Activated T-cell treated with anti-CD3 and anti-CD28 coated beads, Interleukin-2, amount 50 U/mL, for 24 hours (primary cell): ENCODE results near the gene ADRA2C.

Experiments
- DNase-seq: peaks from one replicate; pipeline ENCODE4 v3.0.0-alpha.2; 2020
- H3K27ac Mint-ChIP-seq: 2 replicates; pipeline ENCODE4 v1.8.0; 2020; ENCODE audit warnings: mild to moderate bottlenecking, mixed read lengths
- H3K27me3 Mint-ChIP-seq: 2 replicates; pipeline ENCODE4 v1.8.0; 2020; ENCODE audit warnings: mixed read lengths
- H3K36me3 Mint-ChIP-seq: 2 replicates; pipeline ENCODE4 v1.8.0; 2020; ENCODE audit warnings: low read depth, mixed read lengths
- H3K4me1 Mint-ChIP-seq: 2 replicates; pipeline ENCODE4 v1.8.0; 2020; ENCODE audit warnings: low read depth, mixed read lengths
- H3K4me3 Mint-ChIP-seq: 2 replicates; pipeline ENCODE4 v1.8.0; 2020; ENCODE audit warnings: mild to moderate bottlenecking, moderate library complexity, mixed read lengths
- H3K9me3 Mint-ChIP-seq: 2 replicates; pipeline ENCODE4 v1.8.0; 2020; ENCODE audit warnings: mixed read lengths

Gene ADRA2C

DNA sequence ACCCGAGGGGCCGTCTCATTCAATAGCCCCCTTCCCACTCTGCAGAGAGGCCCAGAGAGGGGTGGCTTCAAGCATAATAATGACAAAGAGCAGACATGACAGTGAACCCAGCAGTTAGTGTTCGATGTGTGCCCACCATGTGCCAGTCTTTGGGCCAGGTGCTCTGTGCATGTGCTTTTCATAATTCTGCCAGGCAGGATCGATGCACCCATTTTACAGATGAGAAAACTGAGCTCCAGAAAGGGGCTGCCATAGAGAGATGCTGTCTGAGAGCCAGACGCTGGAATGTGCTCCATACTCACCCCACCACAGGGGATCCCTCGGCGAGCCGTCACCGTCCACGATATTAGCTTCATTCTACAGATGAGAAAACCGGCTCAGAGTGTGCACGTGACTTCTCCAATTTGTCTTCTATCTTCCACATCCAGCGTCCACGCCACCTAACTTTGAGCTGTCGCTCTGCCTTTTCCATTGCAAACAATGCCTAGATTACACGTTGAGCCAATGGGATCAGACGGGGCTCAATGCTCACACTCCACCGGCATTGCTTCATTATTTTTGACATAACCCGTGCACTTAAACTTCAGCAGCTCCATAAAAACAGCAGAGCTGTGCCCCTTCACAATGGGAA, 8.2 kb downstream of the ADRA2C start:
- no peaks in the 10 kb centered on the region for H3K36me3 Mint-ChIP-seq
- H3K4me3 Mint-ChIP-seq = no peak overlapping the region
- H3K9me3 Mint-ChIP-seq = no peaks in the 10 kb centered on the region
- H3K27me3 Mint-ChIP-seq = peaks cover 17% of the 10 kb centered on the region
- H3K4me1 Mint-ChIP-seq = no peaks in the 10 kb centered on the region
- DNase-seq = no peak
- H3K27ac Mint-ChIP-seq = no peak overlapping the region

DNA sequence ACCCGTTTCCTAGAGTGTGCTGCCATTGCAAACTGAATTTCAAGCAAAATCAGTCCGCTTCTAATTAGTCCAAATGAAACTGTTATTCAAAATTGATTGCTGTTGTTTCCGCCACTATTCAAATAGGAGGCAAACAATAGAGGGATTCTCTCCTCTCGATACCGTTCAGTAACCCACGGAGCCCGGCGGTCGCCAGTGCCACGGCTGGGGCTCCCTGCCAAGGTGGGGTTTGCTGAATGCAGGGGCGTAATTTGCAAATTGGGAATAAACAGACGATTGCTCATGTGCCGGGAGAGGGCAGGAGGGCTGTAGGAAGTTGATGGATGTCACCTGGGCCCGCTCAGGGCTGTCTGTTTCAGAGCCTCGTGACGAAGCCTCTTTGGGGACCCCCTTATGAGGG, 8.8 kb downstream of the ADRA2C start:
- no peak for DNase-seq
- H3K27ac Mint-ChIP-seq = no peak overlapping the region
- H3K9me3 Mint-ChIP-seq = no peaks in the 10 kb centered on the region
- H3K36me3 Mint-ChIP-seq = no peaks in the 10 kb centered on the region
- peaks cover 11% of the 10 kb centered on the region for H3K27me3 Mint-ChIP-seq
- no peaks in the 10 kb centered on the region for H3K4me1 Mint-ChIP-seq
- no peak overlapping the region for H3K4me3 Mint-ChIP-seq

DNA sequence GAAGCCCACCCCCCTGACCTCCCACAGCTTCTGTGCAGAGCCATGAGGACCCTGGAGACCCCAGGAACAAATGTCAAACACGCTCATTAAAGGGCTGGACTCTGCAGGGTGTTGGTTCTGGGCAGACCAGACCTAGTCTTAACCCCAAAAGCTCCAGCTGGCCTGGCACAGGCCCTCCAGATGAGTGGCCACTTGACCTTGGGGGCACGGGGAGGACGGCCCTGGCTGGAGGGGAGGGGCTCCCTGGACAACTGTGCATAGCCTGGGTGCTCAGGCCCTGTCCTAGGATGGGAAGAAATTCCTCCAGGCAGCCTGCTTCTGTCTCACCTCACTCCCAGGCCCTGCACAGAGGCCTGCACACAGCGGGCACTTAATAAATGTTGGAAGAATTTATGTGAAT, 9.4 kb downstream of the ADRA2C start:
- Mint-ChIP-seq H3K27me3 (peaks cover 5% of the 10 kb centered on the region), H3K9me3 (no peaks in the 10 kb centered on the region), H3K36me3 (no peaks in the 10 kb centered on the region), H3K27ac (no peak overlapping the region), H3K4me3 (no peak overlapping the region), H3K4me1 (no peaks in the 10 kb centered on the region)
- DNase-seq = no peak

DNA sequence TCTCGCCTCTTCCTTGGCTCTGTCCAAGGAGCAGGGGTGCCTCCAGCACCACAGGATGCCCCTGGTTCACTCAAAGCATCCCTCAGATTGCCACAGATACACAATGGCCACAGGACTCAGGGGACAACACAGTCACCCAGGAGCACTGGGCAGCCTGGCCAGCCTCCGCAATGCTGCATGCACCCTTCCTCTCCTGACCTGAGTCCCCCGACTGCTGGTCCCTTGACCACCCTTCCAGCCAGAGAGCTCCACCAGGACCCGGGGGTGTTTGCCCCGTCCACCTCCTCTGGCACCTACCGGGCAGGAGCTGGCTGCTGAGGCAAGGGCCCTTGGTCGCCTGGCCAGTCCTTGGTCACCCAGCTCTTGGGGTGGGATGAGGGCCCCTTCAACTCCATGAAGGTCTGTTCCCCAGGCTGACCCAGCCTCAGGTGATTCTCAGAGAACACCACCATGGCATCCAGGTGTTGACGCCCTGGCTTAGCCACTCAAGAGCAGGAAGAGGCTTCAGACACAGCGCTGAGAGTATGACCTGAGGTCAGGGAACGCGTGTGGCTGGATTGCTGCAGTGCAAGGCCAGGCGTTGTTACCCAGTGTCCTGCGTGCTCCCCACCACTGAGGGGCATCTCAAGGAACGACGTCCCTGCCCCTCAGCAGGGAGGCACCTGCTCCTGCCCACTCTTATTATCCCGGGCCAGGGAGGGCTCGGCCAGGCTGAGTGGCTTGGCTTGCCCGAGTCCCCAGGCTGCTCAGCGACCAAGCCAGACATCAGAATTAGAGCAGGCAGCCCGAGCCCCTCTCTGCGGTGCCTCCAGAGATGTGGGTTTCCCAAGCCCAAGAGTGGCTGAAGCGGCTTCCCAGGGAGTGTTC, 10.2 kb downstream of the ADRA2C start:
- no peaks in the 10 kb centered on the region for H3K36me3 Mint-ChIP-seq
- no peak for DNase-seq
- no peaks in the 10 kb centered on the region for H3K9me3 Mint-ChIP-seq
- H3K27me3 Mint-ChIP-seq = peaks cover under 1% of the 10 kb centered on the region
- no peaks in the 10 kb centered on the region for H3K4me1 Mint-ChIP-seq
- no peak overlapping the region for H3K27ac Mint-ChIP-seq
- H3K4me3 Mint-ChIP-seq = no peak overlapping the region

DNA sequence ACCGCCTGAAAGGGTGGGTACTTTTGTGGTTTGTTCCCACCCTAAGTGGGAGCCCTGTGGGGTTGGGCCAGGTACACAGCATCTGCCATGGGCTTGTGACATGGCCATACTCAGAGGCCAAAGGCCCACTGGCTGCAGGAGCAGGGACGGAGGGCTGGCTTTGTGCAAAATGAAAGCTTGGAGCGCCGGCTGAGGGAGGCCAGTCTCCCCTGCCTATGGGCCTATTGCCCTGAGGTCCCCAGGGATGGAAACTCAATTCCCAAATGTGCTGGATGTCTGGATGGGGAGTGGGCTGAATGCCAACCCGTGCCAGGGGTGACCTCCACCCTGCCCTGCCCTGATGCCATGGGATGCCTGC, 10.8 kb downstream of the ADRA2C start:
- no peaks in the 10 kb centered on the region for H3K9me3 Mint-ChIP-seq
- no peaks in the 10 kb centered on the region for H3K36me3 Mint-ChIP-seq
- no peak for DNase-seq
- H3K27ac Mint-ChIP-seq = no peak overlapping the region
- H3K27me3 Mint-ChIP-seq = no peaks in the 10 kb centered on the region
- H3K4me1 Mint-ChIP-seq = no peaks in the 10 kb centered on the region
- no peak overlapping the region for H3K4me3 Mint-ChIP-seq

DNA sequence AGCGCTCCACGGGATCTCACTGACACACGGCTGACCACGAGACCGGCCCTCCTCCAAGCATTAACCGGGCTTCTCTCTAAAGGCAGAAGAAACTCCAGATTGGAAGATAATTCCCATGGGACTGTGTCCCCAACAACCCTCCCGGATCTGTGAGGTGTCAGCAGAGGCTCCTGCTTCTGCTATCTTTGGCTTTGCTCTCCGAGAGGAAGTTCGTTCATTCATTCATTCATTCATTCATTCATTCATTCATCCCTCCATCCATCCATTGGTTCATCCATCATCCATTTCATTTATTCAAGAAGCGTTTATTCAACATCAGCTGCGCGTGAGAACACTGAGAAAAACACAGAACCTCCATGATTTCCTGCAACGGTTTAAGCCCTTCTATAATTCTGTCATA, 11.5 kb downstream of the ADRA2C start:
- no peak overlapping the region for H3K27ac Mint-ChIP-seq
- H3K4me1 Mint-ChIP-seq = no peaks in the 10 kb centered on the region
- no peaks in the 10 kb centered on the region for H3K36me3 Mint-ChIP-seq
- no peak for DNase-seq
- H3K9me3 Mint-ChIP-seq = no peaks in the 10 kb centered on the region
- no peak overlapping the region for H3K4me3 Mint-ChIP-seq
- H3K27me3 Mint-ChIP-seq = peaks cover 1% of the 10 kb centered on the region

DNA sequence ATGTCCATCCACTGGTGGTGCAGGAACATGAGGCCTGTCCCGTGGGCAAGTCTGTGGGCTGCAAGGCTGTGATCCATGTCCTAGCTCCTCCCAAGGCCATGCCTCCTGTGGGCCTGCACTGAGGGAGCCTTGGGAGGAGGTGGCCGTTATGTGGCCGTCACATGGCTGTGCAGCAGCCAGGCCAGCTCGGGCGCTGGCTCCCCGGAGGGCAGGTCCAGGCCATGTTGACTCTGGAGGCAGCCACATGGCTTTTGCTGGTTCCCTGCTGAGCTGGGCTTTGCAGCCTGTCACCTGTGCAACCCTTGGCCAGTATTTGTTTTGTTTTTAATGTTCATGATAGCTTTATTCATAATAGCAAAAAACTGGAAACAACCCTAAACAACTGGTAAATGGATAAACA, 13.3 kb downstream of the ADRA2C start:
- Mint-ChIP-seq H3K9me3 (no peaks in the 10 kb centered on the region), H3K36me3 (no peaks in the 10 kb centered on the region), H3K27ac (no peak overlapping the region), H3K27me3 (peaks cover 4% of the 10 kb centered on the region), H3K4me3 (no peak overlapping the region), H3K4me1 (no peaks in the 10 kb centered on the region)
- DNase-seq = no peak

DNA sequence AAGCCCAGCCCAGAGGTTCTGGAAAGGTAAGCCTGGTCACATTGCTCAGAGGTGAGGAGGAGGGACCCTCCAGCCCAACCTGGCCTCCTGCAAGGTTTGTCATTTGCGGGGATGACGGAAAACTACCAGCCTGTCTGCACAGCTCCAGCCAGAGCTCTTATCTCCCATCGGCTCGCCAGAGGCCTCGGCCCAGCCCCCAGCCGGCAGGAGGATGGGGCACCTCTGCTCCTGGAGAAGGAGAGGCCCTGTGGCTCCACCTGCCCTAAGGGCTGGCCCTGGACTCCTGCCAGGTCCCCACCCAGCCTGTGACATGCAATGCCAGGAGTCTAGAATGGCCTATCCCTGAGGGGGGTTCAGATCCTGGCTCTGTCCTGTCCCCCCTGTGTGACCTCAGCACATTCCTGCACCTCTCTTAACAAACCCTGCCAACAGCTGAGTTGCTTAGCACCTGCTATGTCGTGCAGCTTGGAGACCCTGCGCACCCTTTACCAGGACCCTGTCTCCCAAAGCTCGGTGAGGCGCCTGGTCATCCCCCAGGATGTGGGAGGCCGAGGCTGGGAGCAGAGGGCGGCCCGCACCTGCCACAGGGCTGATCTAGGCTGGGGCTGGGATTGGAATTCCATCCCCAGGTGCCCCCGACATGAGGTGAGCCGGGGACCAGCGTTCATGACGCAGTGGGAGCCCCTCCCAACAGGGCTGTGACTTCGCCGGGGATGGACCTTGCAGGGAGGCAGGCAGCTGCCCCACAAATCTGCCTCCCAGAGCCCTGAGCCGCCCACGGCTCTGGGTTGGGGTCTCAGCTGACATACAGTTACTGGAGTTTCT, 14.4 kb downstream of the ADRA2C start:
- DNase-seq = no peak
- Mint-ChIP-seq H3K4me1 (no peaks in the 10 kb centered on the region), H3K36me3 (no peaks in the 10 kb centered on the region), H3K27me3 (peaks cover 4% of the 10 kb centered on the region), H3K9me3 (no peaks in the 10 kb centered on the region), H3K27ac (no peak overlapping the region), H3K4me3 (no peak overlapping the region)

DNA sequence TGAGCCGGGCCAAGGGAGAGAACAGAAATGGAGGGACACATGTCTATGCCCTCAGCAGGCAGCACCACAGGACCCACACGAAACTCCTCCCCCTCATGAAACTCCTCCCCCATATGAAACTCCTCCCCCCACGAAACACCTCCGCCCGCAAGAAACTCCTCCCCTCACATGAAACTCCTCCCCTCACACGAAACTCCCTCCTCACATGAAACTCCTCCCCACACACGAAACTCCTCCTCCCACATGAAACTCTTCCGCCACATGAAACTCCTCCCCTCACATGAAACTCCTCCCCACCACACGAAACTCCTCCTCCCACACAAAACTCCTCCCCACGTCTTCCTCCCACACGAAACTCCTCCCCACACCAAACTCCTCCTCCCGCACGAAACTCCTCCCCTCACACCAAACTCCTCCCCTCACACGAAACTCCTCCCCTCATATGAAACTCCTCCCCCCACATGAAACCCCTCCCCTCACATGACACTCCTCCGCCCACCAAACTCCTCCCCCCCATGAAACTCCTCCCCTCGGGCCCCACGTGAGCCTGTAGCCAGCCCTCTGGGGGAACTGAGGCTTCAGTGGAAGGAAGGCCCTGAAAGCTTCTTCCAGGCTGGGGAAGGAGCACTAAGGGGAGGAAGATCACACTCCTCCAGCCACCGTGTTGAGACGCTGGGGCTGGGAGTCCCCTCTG, 15.2 kb downstream of the ADRA2C start:
- Mint-ChIP-seq H3K27me3 (peaks cover 7% of the 10 kb centered on the region), H3K9me3 (no peaks in the 10 kb centered on the region), H3K27ac (no peak overlapping the region), H3K4me1 (no peaks in the 10 kb centered on the region), H3K36me3 (no peaks in the 10 kb centered on the region), H3K4me3 (no peak overlapping the region)
- DNase-seq = no peak

DNA sequence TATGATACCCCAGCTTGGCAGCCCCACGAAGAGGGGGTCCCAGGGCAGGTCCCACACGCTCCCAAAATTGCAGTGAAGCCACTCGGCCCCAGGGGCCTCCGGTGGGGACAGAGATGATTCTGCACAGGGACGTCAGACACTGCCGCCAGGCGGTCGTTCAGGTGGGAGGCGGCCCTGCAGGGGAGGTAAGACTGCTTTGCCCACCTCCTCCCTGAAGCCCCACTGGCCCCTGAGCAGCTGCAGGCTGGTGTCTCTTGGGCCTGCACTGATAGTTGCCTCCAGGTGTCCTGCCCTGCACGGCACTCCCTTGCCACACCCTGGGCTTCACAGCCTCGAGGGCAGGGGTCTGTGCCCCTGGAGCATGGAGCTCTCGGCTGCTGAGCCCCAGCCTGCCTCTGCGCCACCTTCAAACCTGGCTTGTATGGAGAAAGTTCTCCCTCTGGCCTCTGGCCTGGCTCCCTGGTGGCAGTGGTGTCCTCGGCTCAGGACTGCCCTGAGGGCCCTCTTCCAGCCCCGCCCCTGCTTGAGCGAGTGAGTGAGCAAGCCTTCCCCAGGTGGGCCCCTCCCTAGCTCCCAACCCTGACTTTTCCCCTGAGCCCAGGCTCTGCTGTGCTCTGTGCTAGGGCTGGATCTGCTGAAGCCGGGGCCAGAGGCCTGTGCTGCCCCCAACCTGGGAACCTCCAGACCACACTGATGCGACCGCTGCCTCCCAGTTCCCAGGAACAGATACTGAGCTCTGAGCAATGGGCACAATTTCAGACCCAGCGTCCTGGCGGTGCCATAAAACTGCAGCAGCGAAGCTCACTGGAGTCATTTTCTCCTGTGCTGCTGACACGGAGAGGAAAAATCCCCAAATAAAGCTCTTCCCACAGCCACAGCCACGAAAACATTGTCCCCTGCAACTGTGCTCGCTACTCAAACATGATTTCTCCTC, 16.1 kb downstream of the ADRA2C start:
- Mint-ChIP-seq H3K36me3 (no peaks in the 10 kb centered on the region), H3K27me3 (peaks cover 7% of the 10 kb centered on the region), H3K4me1 (no peaks in the 10 kb centered on the region), H3K27ac (no peak overlapping the region), H3K4me3 (no peak overlapping the region), H3K9me3 (no peaks in the 10 kb centered on the region)
- DNase-seq = no peak

DNA sequence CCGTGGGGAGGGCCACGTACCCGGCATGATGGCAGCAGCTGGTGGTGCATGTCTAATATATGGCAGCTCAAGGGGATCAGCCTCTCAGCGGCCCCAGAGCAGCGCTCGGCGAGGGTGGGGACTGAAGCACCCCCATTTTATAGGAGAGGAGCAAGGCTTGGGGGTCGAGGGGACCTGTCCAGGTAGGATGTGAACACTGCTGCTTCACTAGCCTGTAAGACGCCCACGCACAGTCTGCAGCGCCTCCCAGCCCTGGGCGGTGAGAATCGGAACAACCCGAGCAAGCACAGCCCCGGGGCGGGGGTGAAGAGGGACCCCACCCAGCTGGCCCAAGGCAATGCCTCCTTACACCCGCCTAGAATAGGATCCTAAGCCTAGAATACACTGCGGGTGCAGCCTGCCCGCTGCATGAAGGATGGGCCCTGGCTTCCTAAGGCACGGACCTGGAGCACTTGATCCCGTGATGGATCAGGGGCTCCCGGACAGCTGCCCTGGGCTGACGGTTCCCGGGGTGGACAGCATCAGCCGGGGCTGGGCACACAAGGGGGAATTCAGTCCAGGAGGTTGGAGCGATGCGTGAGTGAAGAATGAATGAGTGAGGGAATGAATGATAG, 17.6 kb downstream of the ADRA2C start:
- Mint-ChIP-seq H3K4me3 (no peak overlapping the region), H3K36me3 (no peaks in the 10 kb centered on the region), H3K4me1 (no peaks in the 10 kb centered on the region), H3K27ac (no peak overlapping the region), H3K27me3 (peaks cover 7% of the 10 kb centered on the region), H3K9me3 (no peaks in the 10 kb centered on the region)
- DNase-seq = no peak

DNA sequence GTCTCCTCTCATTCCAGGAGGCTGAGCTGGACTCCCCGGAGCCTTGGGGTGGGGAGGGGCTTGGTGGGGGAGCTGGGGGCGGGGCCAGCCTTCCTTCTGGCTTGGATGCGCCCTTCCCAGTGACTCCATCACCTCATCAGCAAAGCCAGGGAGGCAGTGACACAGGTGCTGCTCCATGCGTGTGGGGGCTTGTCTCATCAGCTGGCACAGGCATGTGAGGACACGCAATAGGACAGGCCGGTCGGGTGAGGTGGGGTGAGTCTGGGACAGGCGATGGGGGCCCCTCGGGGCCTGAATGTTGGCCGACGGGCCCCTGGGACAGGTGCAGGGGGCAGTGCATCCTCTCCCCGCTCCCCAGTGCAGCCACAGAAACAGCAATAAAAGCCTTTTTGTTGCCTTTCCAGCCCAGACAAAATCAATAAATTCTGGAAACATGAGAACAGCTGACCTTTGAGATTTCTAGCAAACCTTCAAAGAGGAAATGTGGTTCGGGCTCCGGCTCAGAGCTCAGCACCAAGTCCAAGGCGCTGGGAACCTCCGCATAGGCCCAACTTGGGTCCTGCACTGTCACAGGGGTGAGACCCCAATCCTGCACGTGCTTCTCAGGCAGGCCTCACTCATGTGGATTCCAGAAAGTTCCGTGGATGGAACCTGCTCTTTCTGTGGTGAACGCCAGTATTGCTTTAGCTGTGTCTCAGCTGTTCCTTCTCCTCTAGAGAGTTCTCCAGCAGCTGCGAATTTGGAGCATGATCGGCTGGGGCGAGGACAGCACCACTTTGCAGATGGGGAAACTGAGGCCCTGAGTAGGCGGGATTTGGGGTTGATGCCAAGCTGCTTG, 18.5 kb downstream of the ADRA2C start:
- H3K27ac Mint-ChIP-seq = no peak overlapping the region
- no peaks in the 10 kb centered on the region for H3K4me1 Mint-ChIP-seq
- no peak overlapping the region for H3K4me3 Mint-ChIP-seq
- peaks cover 7% of the 10 kb centered on the region for H3K27me3 Mint-ChIP-seq
- no peak for DNase-seq
- no peaks in the 10 kb centered on the region for H3K9me3 Mint-ChIP-seq
- H3K36me3 Mint-ChIP-seq = no peaks in the 10 kb centered on the region

DNA sequence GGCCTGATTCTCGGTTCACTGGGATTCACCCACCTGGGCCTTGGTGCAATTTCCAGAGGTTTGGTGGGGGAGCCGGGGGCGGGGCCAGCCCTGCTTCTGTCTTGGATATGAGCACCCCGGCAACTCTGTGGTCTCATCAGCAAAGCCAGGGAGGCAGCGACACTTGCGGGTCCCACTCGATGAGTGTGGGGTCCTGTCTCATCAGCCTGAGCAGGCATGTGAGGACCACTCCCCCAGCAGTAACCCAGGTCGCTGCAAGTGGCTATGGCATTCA, 19.0 kb downstream of the ADRA2C start:
- no peak for DNase-seq
- H3K9me3 Mint-ChIP-seq = no peaks in the 10 kb centered on the region
- no peak overlapping the region for H3K27ac Mint-ChIP-seq
- peaks cover 7% of the 10 kb centered on the region for H3K27me3 Mint-ChIP-seq
- no peak overlapping the region for H3K4me3 Mint-ChIP-seq
- H3K36me3 Mint-ChIP-seq = no peaks in the 10 kb centered on the region
- no peaks in the 10 kb centered on the region for H3K4me1 Mint-ChIP-seq
